Left lung (tissue), 10 donors: ENCODE measurements around the gene ASCC3. TPM values are rescaled to one million over a fixed set of nuclear protein-coding genes. Genes with fewer than 3 reads are reported as not detected.

Source experiments
- ATAC-seq: fragments of 200-7000 bp; cut with Tn5 transposase; one replicate; pipeline ENCODE4 v1.9.1; 2020; ENCODE audit warnings: moderate library complexity
- DNase-seq, 4 donors: peaks; one replicate each; pipeline ENCODE4 v3.0.0-alpha.2; 2013 to 2020
- H3K27ac ChIP-seq, 2 donors: fragments of 200-600 bp; sonication (generic) in 1 of 2; one replicate each; pipeline versions ENCODE4 v1.5.0 to v1.8.0; 2020 to 2021
- H3K27me3 ChIP-seq, 2 donors: fragments of 200-600 bp; sonication (generic) in 1 of 2; one replicate each; pipeline versions ENCODE4 v1.5.0 to v1.8.0; 2020 to 2021
- H3K36me3 ChIP-seq, 2 donors: fragments of 200-600 bp; sonication (generic) in 1 of 2; one replicate each; pipeline versions ENCODE4 v1.5.0 to v1.8.0; 2020 to 2021
- H3K4me1 ChIP-seq, 2 donors: fragments of 200-600 bp; one replicate each; pipeline ENCODE4 v1.8.0; 2021
- H3K4me3 ChIP-seq, 2 donors: fragments of 200-600 bp; sonication (generic) in 1 of 2; one replicate each; pipeline versions ENCODE4 v1.5.0 to v1.8.0; 2020 to 2021; ENCODE audit warnings: mild to moderate bottlenecking in 1 of 2
- H3K9me3 ChIP-seq, 2 donors: fragments of 200-600 bp; sonication (generic) in 1 of 2; one replicate each; pipeline versions ENCODE4 v1.5.0 to v1.8.0; 2020 to 2021
- CTCF ChIP-seq, 2 donors: fragments of 200-600 bp; sonication (generic) in 1 of 2; IDR thresholded peaks; one replicate each; pipeline versions ENCODE4 v1.5.0 to v1.8.0; 2021; ENCODE audit warnings: antibody characterized with exemption in 2 of 2
- intact Hi-C, 2 donors: fragments of 100-400 bp; cut with DNase I; formaldehyde crosslinking; loops; one replicate each; pipeline versions ENCODE4 v1.11.2 to v1.14.2; 2022
- polyA plus RNA-seq, 6 donors: library from polyadenylated mRNA; unstranded; fragments of 120-200 nt; gene quantifications; one replicate each; pipeline ENCODE4 v1.2.1, GENCODE V29; 2013; ENCODE audit not compliant: insufficient read length in 6 of 6
- total RNA-seq, 2 donors: library from RNA; stranded (reverse); fragmentation: NEBNext Ultra II Directional; extraction: Animal tissue kit (Norgen Biotek cat#: 25700); gene quantifications; one replicate each; pipeline ENCODE4 v1.2.1, GENCODE V29; 2021
- donor health status: DM: no; HTN: yes; CAD: no.
- donor health status: DM: no; HTN: no; CAD: no.

The ASCC3 gene
- total and polyA plus RNA-seq, 8 donors, result 20.6 to 43.2 (median 23.4) TPM

GRCh38 chr6:100905067-100905466 lies 23.9 kb upstream of the ASCC3 start:
- TF ChIP-seq CTCF (IDR thresholded peaks at IDR 0.05), result no peak
- ATAC-seq (no peak), DNase-seq (no peak)
- Histone ChIP-seq H3K27ac (no peak overlapping the region), H3K9me3 (peaks cover 0 to 2% of the 10 kb centered on the region in 2 donors), H3K36me3 (no peaks in the 10 kb centered on the region), H3K27me3 (no peaks in the 10 kb centered on the region), H3K4me1 (no peaks in the 10 kb centered on the region), H3K4me3 (no peak overlapping the region)
- intact Hi-C loops, result no loop called here

- Histone ChIP-seq H3K36me3 (no peaks in the 10 kb centered on the region), H3K27me3 (no peaks in the 10 kb centered on the region), H3K4me3 (no peak overlapping the region), H3K27ac (no peak overlapping the region), H3K9me3 (peaks cover 0 to 2% of the 10 kb centered on the region in 2 donors), H3K4me1 (no peaks in the 10 kb centered on the region)
- ATAC-seq (no peak), DNase-seq (no peak)
- no peak for TF ChIP-seq CTCF (IDR thresholded peaks at IDR 0.05)
- intact Hi-C loops, result no loop called here
Measured at GRCh38 chr6:100904316-100904715, 23.2 kb upstream of the ASCC3 start.

- no peak for TF ChIP-seq CTCF (IDR thresholded peaks at IDR 0.05)
- H3K27me3 ChIP-seq, result no peaks in the 10 kb centered on the region
- H3K27ac ChIP-seq, result no peak overlapping the region
- no peak overlapping the region for H3K4me3 ChIP-seq
- ATAC-seq, result no peak
- intact Hi-C loops, result no loop called here
- no peaks in the 10 kb centered on the region for H3K36me3 ChIP-seq
- H3K9me3 ChIP-seq, result peaks cover 0 to 16% of the 10 kb centered on the region in 2 donors
- no peaks in the 10 kb centered on the region for H3K4me1 ChIP-seq
- no peak for DNase-seq
Measured at GRCh38 chr6:100901582-100901981, 20.5 kb upstream of the ASCC3 start.

- Histone ChIP-seq H3K9me3 (peaks cover 0 to 16% of the 10 kb centered on the region in 2 donors), H3K27ac (no peak overlapping the region), H3K4me1 (no peaks in the 10 kb centered on the region), H3K4me3 (no peak overlapping the region), H3K36me3 (no peaks in the 10 kb centered on the region), H3K27me3 (no peaks in the 10 kb centered on the region)
- no peak for TF ChIP-seq CTCF (IDR thresholded peaks at IDR 0.05)
- intact Hi-C loops, result no loop called here
- no peak for ATAC-seq
- DNase-seq, result no peak
Measured at GRCh38 chr6:100899202-100899601, 18.1 kb upstream of the ASCC3 start.

GRCh38 chr6:100897671-100898070 lies 16.5 kb upstream of the ASCC3 start:
- no peak overlapping the region for H3K27ac ChIP-seq
- no peaks in the 10 kb centered on the region for H3K36me3 ChIP-seq
- H3K27me3 ChIP-seq, result no peaks in the 10 kb centered on the region
- H3K4me1 ChIP-seq, result no peaks in the 10 kb centered on the region
- DNase-seq (no peak), ATAC-seq (no peak)
- TF ChIP-seq CTCF (IDR thresholded peaks at IDR 0.05), result no peak
- intact Hi-C loops, result no loop called here
- H3K4me3 ChIP-seq, result no peak overlapping the region
- peaks cover 0 to 16% of the 10 kb centered on the region in 2 donors for H3K9me3 ChIP-seq
